Measurements from ENCODE around the gene RASGRP1. TPM values are rescaled to one million over a fixed set of nuclear protein-coding genes. Genes with fewer than 3 reads are reported as not detected.

Gene RASGRP1
- total and polyA plus RNA-seq, 7 experiments from 2014 or later, result 77.6 to 182 (median 101) TPM

- POLR2A ChIA-PET, result interaction anchor here (0.6 to 9.5 kb wide), 34 partner anchors 8 to 136 kb away, joined by 3 to 260 read pairs (median 5); no protein-coding TSS in a partner anchor
- no peaks in the 10 kb centered on the region for H3K27me3 ChIP-seq (ENCODE audit: control insufficient read depth in 2 of 2, insufficient read depth in 2 of 2, low read length in 2 of 2)
- H3K27ac Mint-ChIP-seq, result peak overlapping the region; percentile 87 to 99 (median 94)
- peaks cover 5 to 24% (median 5%) of the 10 kb centered on the region in 3 experiments for H3K36me3 ChIP-seq (ENCODE audit: control insufficient read depth in 2 of 3, insufficient read depth in 3 of 3, low read length in 3 of 3)
- peaks cover 51 to 60% of the 10 kb centered on the region in 2 donors for H3K4me1 ChIP-seq (ENCODE audit: control insufficient read depth in 2 of 2, insufficient read depth in 2 of 2, low read length in 2 of 2)
- H3K9me3 Mint-ChIP-seq, result peaks cover 0 to 6% (median 0%) of the 10 kb centered on the region in 11 donors
- H3K4me1 Mint-ChIP-seq, result peaks cover 36 to 67% (median 64%) of the 10 kb centered on the region in 7 donors
- peak overlapping the region; percentile 91 for H3K27ac ChIP-seq (ENCODE audit: low read depth, low read length)
- CTCF ChIA-PET, result interaction anchor here (0.6 to 9.4 kb wide), 39 partner anchors 10 to 1225 kb away, joined by 3 to 295 read pairs (median 4); no protein-coding TSS in a partner anchor
- peak overlapping the region; percentile 98 for H3K4me3 ChIP-seq (ENCODE audit: low read length)
- H3K36me3 Mint-ChIP-seq, result peaks cover 0 to 57% (median 26%) of the 10 kb centered on the region in 5 donors
- no peaks in the 10 kb centered on the region for H3K9me3 ChIP-seq (ENCODE audit: control insufficient read depth in 2 of 3, low read length in 3 of 3)
- ATAC-seq, result peak; percentile 85
- intact Hi-C loops (cut with micrococcal nuclease), result loop anchor here (1.0 to 10.0 kb wide), 13 partner anchors 23 to 1061 kb away; no protein-coding TSS in a partner anchor
- DNase-seq, result peak; percentile 75 to 95 (median 86)
- H3K4me3 Mint-ChIP-seq, result peak overlapping the region; percentile 80 to 99 (median 95)
- H3K27me3 Mint-ChIP-seq, result no peaks in the 10 kb centered on the region
Observed at GRCh38 chr15:38563723-38564519, 693 bp downstream of the RASGRP1 start.

GRCh38 chr15:38562278-38562677, 2.3 kb downstream of the RASGRP1 start:
- ChIA-PET POLR2A (interaction anchor here (1.0 to 9.5 kb wide), 9 partner anchors 9 to 125 kb away, joined by 3 to 260 read pairs (median 5); no protein-coding TSS in a partner anchor), CTCF (interaction anchor here (0.6 to 9.4 kb wide), 9 partner anchors 9 to 137 kb away, joined by 3 to 295 read pairs (median 8); no protein-coding TSS in a partner anchor)
- intact Hi-C loops (cut with micrococcal nuclease), result loop anchor here (2.0 to 10.0 kb wide), 4 partner anchors 40 to 1063 kb away; no protein-coding TSS in a partner anchor
- H3K9me3 ChIP-seq (ENCODE audit: control insufficient read depth in 2 of 3, low read length in 3 of 3), result no peaks in the 10 kb centered on the region
- no peak for DNase-seq
- Mint-ChIP-seq H3K4me3 (peak overlapping the region; percentile 80 to 99 (median 95)), H3K4me1 (peaks cover 51 to 84% (median 75%) of the 10 kb centered on the region in 7 donors), H3K27ac (peak overlapping the region; percentile 87 to 99 (median 94)), H3K27me3 (no peaks in the 10 kb centered on the region), H3K9me3 (peaks cover 0 to 2% (median 0%) of the 10 kb centered on the region in 11 donors), H3K36me3 (peaks cover 0 to 62% (median 38%) of the 10 kb centered on the region in 5 donors)
- peak overlapping the region; percentile 91 for H3K27ac ChIP-seq (ENCODE audit: low read depth, low read length)
- H3K27me3 ChIP-seq (ENCODE audit: control insufficient read depth in 2 of 2, insufficient read depth in 2 of 2, low read length in 2 of 2), result no peaks in the 10 kb centered on the region
- H3K4me1 ChIP-seq (ENCODE audit: control insufficient read depth in 2 of 2, insufficient read depth in 2 of 2, low read length in 2 of 2), result peaks cover 66 to 74% of the 10 kb centered on the region in 2 donors
- H3K36me3 ChIP-seq (ENCODE audit: control insufficient read depth in 2 of 3, insufficient read depth in 3 of 3, low read length in 3 of 3), result peaks cover 9 to 28% (median 11%) of the 10 kb centered on the region in 3 experiments
- peak overlapping the region; percentile 98 for H3K4me3 ChIP-seq (ENCODE audit: low read length)
- ATAC-seq, result no peak

GRCh38 chr15:38560456-38560926, 4.1 kb downstream of the RASGRP1 start:
- peaks cover 77 to 81% of the 10 kb centered on the region in 2 donors for H3K4me1 ChIP-seq (ENCODE audit: control insufficient read depth in 2 of 2, insufficient read depth in 2 of 2, low read length in 2 of 2)
- peaks cover 64 to 87% (median 79%) of the 10 kb centered on the region in 7 donors for H3K4me1 Mint-ChIP-seq
- ChIA-PET CTCF (interaction anchor here (0.5 to 9.4 kb wide), 9 partner anchors 40 to 127 kb away, joined by 3 to 295 read pairs (median 6); no protein-coding TSS in a partner anchor), POLR2A (interaction anchor here (0.7 to 9.5 kb wide), 11 partner anchors 9 to 138 kb away, joined by 3 to 260 read pairs (median 4); no protein-coding TSS in a partner anchor)
- H3K27ac Mint-ChIP-seq, result peak overlapping the region; percentile 87 to 99 (median 94)
- intact Hi-C loops (cut with micrococcal nuclease), result loop anchor here (1.0 to 10.0 kb wide), 4 partner anchors 8 to 1064 kb away; no protein-coding TSS in a partner anchor
- H3K36me3 ChIP-seq (ENCODE audit: control insufficient read depth in 2 of 3, insufficient read depth in 3 of 3, low read length in 3 of 3), result peaks cover 11 to 33% (median 16%) of the 10 kb centered on the region in 3 experiments
- DNase-seq (peak in 2 of 9 donors; percentile 28 to 29), ATAC-seq (no peak)
- H3K4me3 ChIP-seq (ENCODE audit: low read length), result peak overlapping the region; percentile 98
- H3K4me3 Mint-ChIP-seq, result peak overlapping the region; percentile 80 to 99 (median 94)
- H3K27me3 Mint-ChIP-seq, result no peaks in the 10 kb centered on the region
- no peaks in the 10 kb centered on the region for H3K9me3 ChIP-seq (ENCODE audit: control insufficient read depth in 2 of 3, low read length in 3 of 3)
- peaks cover 0 to 2% (median 0%) of the 10 kb centered on the region in 11 donors for H3K9me3 Mint-ChIP-seq
- peak overlapping the region; percentile 91 for H3K27ac ChIP-seq (ENCODE audit: low read depth, low read length)
- H3K27me3 ChIP-seq (ENCODE audit: control insufficient read depth in 2 of 2, insufficient read depth in 2 of 2, low read length in 2 of 2), result no peaks in the 10 kb centered on the region
- peaks cover 0 to 77% (median 46%) of the 10 kb centered on the region in 5 donors for H3K36me3 Mint-ChIP-seq

GRCh38 chr15:38559636-38560307, 4.8 kb downstream of the RASGRP1 start:
- ChIA-PET POLR2A (interaction anchor here (0.9 to 9.5 kb wide), 8 partner anchors 8 to 128 kb away, joined by 3 to 260 read pairs (median 4); no protein-coding TSS in a partner anchor), CTCF (interaction anchor here (0.5 to 9.4 kb wide), 9 partner anchors 39 to 128 kb away, joined by 3 to 295 read pairs (median 6); no protein-coding TSS in a partner anchor)
- no peaks in the 10 kb centered on the region for H3K27me3 ChIP-seq (ENCODE audit: control insufficient read depth in 2 of 2, insufficient read depth in 2 of 2, low read length in 2 of 2)
- Mint-ChIP-seq H3K4me3 (peak overlapping the region; percentile 80 to 99 (median 94)), H3K27ac (peak overlapping the region; percentile 87 to 99 (median 94)), H3K36me3 (peaks cover 0 to 84% (median 47%) of the 10 kb centered on the region in 5 donors), H3K4me1 (peaks cover 70 to 90% (median 82%) of the 10 kb centered on the region in 7 donors), H3K9me3 (peaks cover 0 to 2% (median 0%) of the 10 kb centered on the region in 11 donors), H3K27me3 (no peaks in the 10 kb centered on the region)
- intact Hi-C loops (cut with micrococcal nuclease), result loop anchor here (1.0 to 10.0 kb wide), 4 partner anchors 7 to 1065 kb away; no protein-coding TSS in a partner anchor
- H3K36me3 ChIP-seq (ENCODE audit: control insufficient read depth in 2 of 3, insufficient read depth in 3 of 3, low read length in 3 of 3), result peaks cover 11 to 40% (median 16%) of the 10 kb centered on the region in 3 experiments
- DNase-seq (no peak), ATAC-seq (no peak)
- H3K4me1 ChIP-seq (ENCODE audit: control insufficient read depth in 2 of 2, insufficient read depth in 2 of 2, low read length in 2 of 2), result peaks cover 79 to 81% of the 10 kb centered on the region in 2 donors
- no peaks in the 10 kb centered on the region for H3K9me3 ChIP-seq (ENCODE audit: control insufficient read depth in 2 of 3, low read length in 3 of 3)
- peak overlapping the region; percentile 98 for H3K4me3 ChIP-seq (ENCODE audit: low read length)
- H3K27ac ChIP-seq (ENCODE audit: low read depth, low read length), result peak overlapping the region; percentile 91

GRCh38 chr15:38559131-38559530, 5.5 kb downstream of the RASGRP1 start:
- Mint-ChIP-seq H3K27ac (peak overlapping the region; percentile 63 to 99 (median 94)), H3K4me1 (peaks cover 72 to 96% (median 88%) of the 10 kb centered on the region in 7 donors), H3K4me3 (peak overlapping the region; percentile 58 to 99 (median 94)), H3K9me3 (peaks cover 0 to 2% (median 0%) of the 10 kb centered on the region in 11 donors), H3K36me3 (peaks cover 0 to 87% (median 47%) of the 10 kb centered on the region in 5 donors), H3K27me3 (no peaks in the 10 kb centered on the region)
- ChIA-PET POLR2A (interaction anchor here (0.9 to 9.5 kb wide), 6 partner anchors 18 to 128 kb away, joined by 3 to 260 read pairs (median 4); no protein-coding TSS in a partner anchor), CTCF (interaction anchor here (1.7 to 9.4 kb wide), 3 partner anchors 38 to 128 kb away, joined by 6 to 295 read pairs (median 77); no protein-coding TSS in a partner anchor)
- ATAC-seq (no peak), DNase-seq (no peak)
- H3K36me3 ChIP-seq (ENCODE audit: control insufficient read depth in 2 of 3, insufficient read depth in 3 of 3, low read length in 3 of 3), result peaks cover 11 to 43% (median 16%) of the 10 kb centered on the region in 3 experiments
- peaks cover 85 to 88% of the 10 kb centered on the region in 2 donors for H3K4me1 ChIP-seq (ENCODE audit: control insufficient read depth in 2 of 2, insufficient read depth in 2 of 2, low read length in 2 of 2)
- H3K27me3 ChIP-seq (ENCODE audit: control insufficient read depth in 2 of 2, insufficient read depth in 2 of 2, low read length in 2 of 2), result no peaks in the 10 kb centered on the region
- peak overlapping the region; percentile 91 for H3K27ac ChIP-seq (ENCODE audit: low read depth, low read length)
- peak overlapping the region; percentile 98 for H3K4me3 ChIP-seq (ENCODE audit: low read length)
- intact Hi-C loops (cut with micrococcal nuclease), result no loop called here
- no peaks in the 10 kb centered on the region for H3K9me3 ChIP-seq (ENCODE audit: control insufficient read depth in 2 of 3, low read length in 3 of 3)

Measured in naive thymus-derived CD4-positive, alpha-beta T cell (primary cell).